ENCODE results near the gene RBM18. TPM values are rescaled to one million over a fixed set of nuclear protein-coding genes. Genes with fewer than 3 reads are reported as not detected.
A peak's percentile ranks its signal among the peaks of the same experiment; 100 is the strongest.

The RBM18 gene
- total RNA-seq, 4 donors from 2014 or later: 2.5 to 16.9 (median 8.2) TPM

DNA sequence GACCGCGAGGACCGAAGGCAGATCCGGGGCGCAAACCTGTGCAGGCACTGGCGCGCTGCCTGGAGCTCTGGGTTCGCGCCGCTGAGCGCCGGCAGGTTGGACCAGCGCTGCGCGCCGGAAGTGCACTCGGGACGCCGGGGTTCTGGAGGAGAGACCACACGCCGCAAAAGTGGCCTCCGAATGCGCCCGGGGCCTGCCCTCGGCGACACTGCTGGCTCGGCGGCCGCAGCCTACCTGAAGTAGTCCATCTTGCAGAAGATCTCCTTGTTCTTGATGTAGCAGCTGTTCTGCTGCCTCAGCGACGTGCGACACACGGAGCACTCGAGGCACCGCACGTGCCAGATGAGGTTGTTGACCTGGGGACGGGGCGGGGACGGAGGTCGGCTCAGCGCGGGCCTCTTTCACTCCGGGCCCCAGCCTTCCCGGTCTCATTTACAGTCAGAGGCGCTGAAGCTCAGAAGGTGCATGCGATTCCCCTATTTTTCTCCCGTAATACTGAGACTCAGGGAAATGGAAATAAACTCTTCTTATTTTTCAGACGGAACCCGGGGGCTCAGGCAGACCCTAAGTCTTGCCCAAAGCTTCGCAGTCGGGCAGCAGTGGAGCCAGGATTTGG is 38.4 kb downstream of the RBM18 start:
- no peak for TF ChIP-seq POLR2A (IDR thresholded peaks at IDR 0.05)
- H3K9me3 ChIP-seq: no peaks in the 10 kb centered on the region
- no peaks in the 10 kb centered on the region for H3K36me3 ChIP-seq
- H3K27me3 ChIP-seq: peaks cover 18 to 100% (median 42%) of the 10 kb centered on the region in 4 donors
- peak overlapping the region in 2 of 4 donors; percentile 49 to 67 for H3K4me3 ChIP-seq
- intact Hi-C loops (cut with DNase I): no loop called here
- peaks cover 15 to 43% (median 27%) of the 10 kb centered on the region in 3 donors for H3K4me1 ChIP-seq
- WGBS, 2 donors: 11 to 43% methylated on average over 5 to 20 of the region's 51 CpGs
- H3K27ac ChIP-seq: no peak overlapping the region
- no peak for DNase-seq

DNA sequence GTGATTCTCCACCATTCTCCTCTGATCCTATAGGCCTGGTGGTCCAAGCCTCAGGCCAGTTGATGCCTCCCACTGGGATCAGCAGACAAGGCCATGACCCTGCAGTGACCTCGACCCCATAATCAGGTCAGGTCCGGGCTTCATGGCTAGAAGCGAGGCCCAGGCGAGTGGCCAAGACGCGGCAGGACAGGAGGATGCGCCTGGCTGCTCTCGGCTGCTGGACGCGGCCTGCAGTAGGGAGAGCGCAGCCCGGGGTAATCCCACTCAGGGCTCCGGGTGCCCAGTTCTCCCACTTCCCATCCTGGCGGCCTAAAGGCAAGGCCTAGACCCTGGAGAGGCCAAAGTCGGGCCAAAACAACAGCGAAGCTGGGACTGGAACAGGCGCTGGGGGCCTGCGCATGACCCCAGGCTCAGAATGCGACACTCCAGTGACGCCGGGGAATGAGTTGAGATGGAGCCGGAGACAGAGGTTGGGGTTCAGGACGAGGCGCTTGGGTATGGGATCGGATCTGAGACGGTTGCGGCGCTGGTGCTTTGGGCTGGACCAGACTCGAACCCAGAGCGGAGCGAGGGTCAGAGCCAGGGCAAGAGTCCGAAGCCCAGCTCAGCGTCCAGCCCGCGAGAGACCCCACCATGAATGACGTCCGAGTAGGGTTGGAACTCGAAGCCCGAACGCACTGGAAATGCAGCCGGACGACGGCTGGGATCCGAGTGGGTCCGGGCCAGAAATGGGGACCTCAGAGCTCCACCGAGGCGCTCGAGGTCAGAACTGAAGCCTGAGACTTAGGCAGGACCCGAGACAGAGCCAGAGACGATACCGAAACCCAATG is 39.1 kb downstream of the RBM18 start:
- WGBS, 2 donors: 66 to 71% methylated on average over 27 to 28 of the region's 51 CpGs
- Histone ChIP-seq H3K27me3 (peaks cover 22 to 100% (median 43%) of the 10 kb centered on the region in 4 donors), H3K27ac (no peak overlapping the region), H3K36me3 (no peaks in the 10 kb centered on the region), H3K4me1 (peaks cover 15 to 50% (median 27%) of the 10 kb centered on the region in 3 donors), H3K4me3 (peak overlapping the region in 2 of 4 donors; percentile 24 to 67), H3K9me3 (no peaks in the 10 kb centered on the region)
- intact Hi-C loops (cut with DNase I): no loop called here
- TF ChIP-seq, protein P1, sequence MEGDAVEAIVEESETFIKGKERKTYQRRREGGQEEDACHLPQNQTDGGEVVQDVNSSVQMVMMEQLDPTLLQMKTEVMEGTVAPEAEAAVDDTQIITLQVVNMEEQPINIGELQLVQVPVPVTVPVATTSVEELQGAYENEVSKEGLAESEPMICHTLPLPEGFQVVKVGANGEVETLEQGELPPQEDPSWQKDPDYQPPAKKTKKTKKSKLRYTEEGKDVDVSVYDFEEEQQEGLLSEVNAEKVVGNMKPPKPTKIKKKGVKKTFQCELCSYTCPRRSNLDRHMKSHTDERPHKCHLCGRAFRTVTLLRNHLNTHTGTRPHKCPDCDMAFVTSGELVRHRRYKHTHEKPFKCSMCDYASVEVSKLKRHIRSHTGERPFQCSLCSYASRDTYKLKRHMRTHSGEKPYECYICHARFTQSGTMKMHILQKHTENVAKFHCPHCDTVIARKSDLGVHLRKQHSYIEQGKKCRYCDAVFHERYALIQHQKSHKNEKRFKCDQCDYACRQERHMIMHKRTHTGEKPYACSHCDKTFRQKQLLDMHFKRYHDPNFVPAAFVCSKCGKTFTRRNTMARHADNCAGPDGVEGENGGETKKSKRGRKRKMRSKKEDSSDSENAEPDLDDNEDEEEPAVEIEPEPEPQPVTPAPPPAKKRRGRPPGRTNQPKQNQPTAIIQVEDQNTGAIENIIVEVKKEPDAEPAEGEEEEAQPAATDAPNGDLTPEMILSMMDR (IDR thresholded peaks at IDR 0.05): no peak
- TF ChIP-seq POLR2A (IDR thresholded peaks at IDR 0.05): no peak
- DNase-seq: no peak

DNA sequence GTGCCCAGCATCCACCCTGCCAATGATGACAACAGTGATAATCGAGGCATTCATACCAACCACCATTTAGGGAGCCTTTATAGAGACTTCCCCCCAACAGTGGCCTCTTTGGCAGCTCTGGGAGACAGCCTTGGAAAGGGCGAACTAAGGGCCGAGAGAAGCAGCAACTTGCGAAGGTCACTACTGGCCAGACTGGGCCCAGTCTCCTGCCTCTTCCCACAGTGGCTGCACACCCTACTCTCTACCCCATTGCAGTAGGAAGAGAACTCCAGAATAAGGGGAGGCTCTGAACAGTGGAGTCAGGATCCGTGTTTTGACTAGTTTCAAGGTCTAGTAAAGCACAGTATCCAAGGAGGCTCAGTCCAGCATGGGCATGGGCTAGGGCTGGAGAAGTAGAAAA is 41.2 kb downstream of the RBM18 start:
- peaks cover 32 to 61% (median 35%) of the 10 kb centered on the region in 3 donors for H3K4me1 ChIP-seq
- no peak overlapping the region for H3K27ac ChIP-seq
- no peaks in the 10 kb centered on the region for H3K36me3 ChIP-seq
- TF ChIP-seq, protein P1 (IDR thresholded peaks at IDR 0.05): no peak
- no peak for TF ChIP-seq POLR2A (IDR thresholded peaks at IDR 0.05)
- DNase-seq: no peak
- H3K9me3 ChIP-seq: no peaks in the 10 kb centered on the region
- H3K27me3 ChIP-seq: peaks cover 35 to 100% (median 55%) of the 10 kb centered on the region in 4 donors
- WGBS, 2 donors: 82 to 100% methylated on average over 2 to 5 of the region's 5 CpGs
- intact Hi-C loops (cut with DNase I): no loop called here
- no peak overlapping the region for H3K4me3 ChIP-seq

DNA sequence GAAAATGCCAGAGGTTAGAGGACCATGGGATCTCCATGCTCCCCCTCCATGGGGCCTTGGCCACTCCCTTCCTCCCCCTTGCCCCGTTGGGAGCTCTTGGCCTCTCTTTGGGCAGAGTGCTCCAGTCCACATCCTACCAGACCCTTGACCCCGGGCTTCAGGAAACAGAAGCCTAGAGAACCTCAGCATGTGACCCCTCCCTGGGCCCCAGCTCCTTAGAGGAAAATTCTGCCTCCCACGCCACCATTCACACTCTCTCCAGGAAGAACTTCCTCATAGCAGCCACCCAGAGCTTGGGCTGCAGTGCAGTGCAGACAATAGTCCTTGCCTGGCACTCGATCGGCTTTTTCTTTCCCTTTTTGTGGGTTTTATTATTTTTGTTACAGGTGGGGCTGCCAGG is 41.8 kb downstream of the RBM18 start:
- Histone ChIP-seq H3K4me1 (peaks cover 27 to 56% (median 30%) of the 10 kb centered on the region in 3 donors), H3K9me3 (no peaks in the 10 kb centered on the region), H3K27ac (no peak overlapping the region), H3K27me3 (peaks cover 31 to 100% (median 50%) of the 10 kb centered on the region in 4 donors), H3K36me3 (no peaks in the 10 kb centered on the region), H3K4me3 (no peak overlapping the region)
- intact Hi-C loops (cut with DNase I): no loop called here
- 36% methylated on average over 5 of the region's 5 CpGs for whole genome bisulfite sequencing, 2 donors
- TF ChIP-seq, protein P1 (IDR thresholded peaks at IDR 0.05): no peak
- no peak for TF ChIP-seq POLR2A (IDR thresholded peaks at IDR 0.05)
- DNase-seq: no peak

DNA sequence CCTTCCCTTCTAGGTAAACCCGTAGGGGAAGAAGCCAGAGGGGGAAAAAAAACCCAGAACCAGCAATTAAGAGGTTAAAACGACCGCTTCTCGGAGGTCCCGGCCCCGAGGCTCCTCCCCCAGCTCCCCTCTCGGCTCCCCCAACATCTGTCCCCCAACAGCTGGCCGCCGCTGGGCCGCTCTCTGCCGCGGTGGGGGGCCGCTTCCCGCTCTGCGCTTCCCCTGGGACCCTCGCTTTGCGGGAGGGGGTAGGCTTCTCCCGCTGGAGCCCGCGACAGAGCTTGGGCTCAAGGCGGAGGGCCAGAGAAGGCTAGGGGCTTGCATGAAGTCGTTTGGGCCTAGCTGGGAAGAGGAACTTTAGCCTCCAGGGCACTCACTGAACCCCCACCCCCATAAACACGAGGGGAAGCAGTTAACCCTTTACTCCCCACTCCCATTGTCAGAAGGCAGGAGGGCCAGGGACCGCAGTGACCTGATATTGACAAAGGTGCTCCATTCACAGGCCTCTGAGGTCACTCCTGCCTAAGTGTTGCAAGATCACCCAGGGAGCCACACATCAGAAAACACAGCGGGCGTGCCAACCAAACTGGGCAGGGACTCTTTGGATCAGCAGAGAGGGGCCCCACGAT is 43.3 kb downstream of the RBM18 start:
- H3K9me3 ChIP-seq: no peaks in the 10 kb centered on the region
- H3K27ac ChIP-seq: no peak overlapping the region
- TF ChIP-seq, protein P1 (IDR thresholded peaks at IDR 0.05): no peak
- no peak for TF ChIP-seq POLR2A (IDR thresholded peaks at IDR 0.05)
- no peak for DNase-seq
- no peak overlapping the region for H3K4me3 ChIP-seq
- H3K27me3 ChIP-seq: peaks cover 21 to 100% (median 37%) of the 10 kb centered on the region in 4 donors
- WGBS, 2 donors: 43 to 47% methylated on average over 7 to 12 of the region's 27 CpGs
- intact Hi-C loops (cut with DNase I): no loop called here
- H3K4me1 ChIP-seq: peaks cover 17 to 41% (median 20%) of the 10 kb centered on the region in 3 donors
- no peaks in the 10 kb centered on the region for H3K36me3 ChIP-seq

All from esophagus squamous epithelium (tissue), 5 donors.